ENCODE measurements around the gene PSMC5.

DNA sequence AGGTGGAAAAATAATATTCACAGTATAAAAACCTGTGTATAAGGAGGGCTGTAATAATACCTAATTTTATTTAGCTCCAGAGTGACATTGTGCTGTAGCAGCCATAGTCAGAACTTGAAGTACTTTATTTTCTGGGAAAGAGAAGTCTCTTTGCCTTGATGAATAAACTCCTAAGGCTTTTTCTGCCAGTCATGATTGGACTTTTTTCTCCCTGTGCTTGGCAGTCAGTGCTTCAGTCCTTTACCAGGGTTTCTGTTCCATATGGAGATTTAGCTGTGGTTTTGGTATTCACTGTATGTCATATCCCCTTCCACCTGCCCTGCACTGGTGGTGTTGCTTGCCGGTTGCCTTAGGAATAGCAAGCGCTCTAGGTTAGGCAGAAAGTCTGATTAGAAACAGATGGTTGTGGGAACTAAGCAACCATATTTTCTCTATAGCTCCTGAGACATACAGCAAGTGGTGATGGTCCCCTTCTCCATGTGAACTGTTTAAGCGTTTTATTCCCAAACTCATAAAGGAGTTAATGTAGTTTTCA, 28.6 kb upstream of the PSMC5 start:
- TF ChIP-seq, protein P1, sequence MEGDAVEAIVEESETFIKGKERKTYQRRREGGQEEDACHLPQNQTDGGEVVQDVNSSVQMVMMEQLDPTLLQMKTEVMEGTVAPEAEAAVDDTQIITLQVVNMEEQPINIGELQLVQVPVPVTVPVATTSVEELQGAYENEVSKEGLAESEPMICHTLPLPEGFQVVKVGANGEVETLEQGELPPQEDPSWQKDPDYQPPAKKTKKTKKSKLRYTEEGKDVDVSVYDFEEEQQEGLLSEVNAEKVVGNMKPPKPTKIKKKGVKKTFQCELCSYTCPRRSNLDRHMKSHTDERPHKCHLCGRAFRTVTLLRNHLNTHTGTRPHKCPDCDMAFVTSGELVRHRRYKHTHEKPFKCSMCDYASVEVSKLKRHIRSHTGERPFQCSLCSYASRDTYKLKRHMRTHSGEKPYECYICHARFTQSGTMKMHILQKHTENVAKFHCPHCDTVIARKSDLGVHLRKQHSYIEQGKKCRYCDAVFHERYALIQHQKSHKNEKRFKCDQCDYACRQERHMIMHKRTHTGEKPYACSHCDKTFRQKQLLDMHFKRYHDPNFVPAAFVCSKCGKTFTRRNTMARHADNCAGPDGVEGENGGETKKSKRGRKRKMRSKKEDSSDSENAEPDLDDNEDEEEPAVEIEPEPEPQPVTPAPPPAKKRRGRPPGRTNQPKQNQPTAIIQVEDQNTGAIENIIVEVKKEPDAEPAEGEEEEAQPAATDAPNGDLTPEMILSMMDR (IDR thresholded peaks at IDR 0.05): no peak
- no peak for TF ChIP-seq POLR2A (IDR thresholded peaks at IDR 0.05)

All from adrenal gland (tissue), 5 donors.